ENCODE data around the gene TAF3.

Gene TAF3

GRCh38 chr10:8053446-8054243, 235.3 kb downstream of the TAF3 start:
- H3K4me3 ChIP-seq (ENCODE audit: low read depth, low read length) = peak overlapping the region; percentile 53
- no peaks in the 10 kb centered on the region for H3K9me3 ChIP-seq (ENCODE audit: control insufficient read depth, insufficient read depth, low read length)
- no peaks in the 10 kb centered on the region for H3K36me3 ChIP-seq (ENCODE audit: control insufficient read depth, insufficient read depth, low read length)
- H3K27me3 ChIP-seq (ENCODE audit: control insufficient read depth, insufficient read depth, low read length) = peaks cover 86% of the 10 kb centered on the region
- H3K9ac ChIP-seq (ENCODE audit: low read depth, low read length) = no peak overlapping the region
- peaks cover 2% of the 10 kb centered on the region for H3K4me1 ChIP-seq (ENCODE audit: control insufficient read depth, insufficient read depth, low read length)

GRCh38 chr10:8054244-8054493, 235.9 kb downstream of the TAF3 start:
- no peak overlapping the region for H3K9ac ChIP-seq (ENCODE audit: low read depth, low read length)
- peak overlapping the region; percentile 53 for H3K4me3 ChIP-seq (ENCODE audit: low read depth, low read length)
- peaks cover 86% of the 10 kb centered on the region for H3K27me3 ChIP-seq (ENCODE audit: control insufficient read depth, insufficient read depth, low read length)
- H3K4me1 ChIP-seq (ENCODE audit: control insufficient read depth, insufficient read depth, low read length) = peaks cover 6% of the 10 kb centered on the region
- no peaks in the 10 kb centered on the region for H3K9me3 ChIP-seq (ENCODE audit: control insufficient read depth, insufficient read depth, low read length)
- no peaks in the 10 kb centered on the region for H3K36me3 ChIP-seq (ENCODE audit: control insufficient read depth, insufficient read depth, low read length)

- Histone ChIP-seq H3K9me3 (ENCODE audit: control insufficient read depth, insufficient read depth, low read length) (no peaks in the 10 kb centered on the region), H3K4me1 (ENCODE audit: control insufficient read depth, insufficient read depth, low read length) (peaks cover 12% of the 10 kb centered on the region), H3K9ac (ENCODE audit: low read depth, low read length) (no peak within 1 kb of the TSS), H3K36me3 (ENCODE audit: control insufficient read depth, insufficient read depth, low read length) (no peaks in the 10 kb centered on the region), H3K4me3 (ENCODE audit: low read depth, low read length) (peak within 1 kb of the TSS; percentile 53), H3K27me3 (ENCODE audit: control insufficient read depth, insufficient read depth, low read length) (peaks cover 86% of the 10 kb centered on the region)
Measured at GRCh38 chr10:8054494-8055407, 236.4 kb downstream of the TAF3 start, which contains the start of gene GATA3. Gene GATA3, plus strand, starts transcription at chr10:8054688. Its CDS starts 968 bp downstream, at chr10:8055656.

GRCh38 chr10:8055420-8056349, 237.4 kb downstream of the TAF3 start:
- no peaks in the 10 kb centered on the region for H3K9me3 ChIP-seq (ENCODE audit: control insufficient read depth, insufficient read depth, low read length)
- H3K36me3 ChIP-seq (ENCODE audit: control insufficient read depth, insufficient read depth, low read length) = no peaks in the 10 kb centered on the region
- peak overlapping the region; percentile 49 for H3K4me3 ChIP-seq (ENCODE audit: low read depth, low read length)
- no peak overlapping the region for H3K9ac ChIP-seq (ENCODE audit: low read depth, low read length)
- H3K4me1 ChIP-seq (ENCODE audit: control insufficient read depth, insufficient read depth, low read length) = peaks cover 14% of the 10 kb centered on the region
- H3K27me3 ChIP-seq (ENCODE audit: control insufficient read depth, insufficient read depth, low read length) = peaks cover 89% of the 10 kb centered on the region

GRCh38 chr10:8056378-8056777, 238.1 kb downstream of the TAF3 start:
- H3K27me3 ChIP-seq (ENCODE audit: control insufficient read depth, insufficient read depth, low read length) = peaks cover 92% of the 10 kb centered on the region
- peak overlapping the region; percentile 40 for H3K4me3 ChIP-seq (ENCODE audit: low read depth, low read length)
- H3K4me1 ChIP-seq (ENCODE audit: control insufficient read depth, insufficient read depth, low read length) = peaks cover 20% of the 10 kb centered on the region

GRCh38 chr10:8056871-8057331, 238.6 kb downstream of the TAF3 start:
- no peak overlapping the region for H3K9ac ChIP-seq (ENCODE audit: low read depth, low read length)
- peak overlapping the region; percentile 40 for H3K4me3 ChIP-seq (ENCODE audit: low read depth, low read length)
- H3K9me3 ChIP-seq (ENCODE audit: control insufficient read depth, insufficient read depth, low read length) = no peaks in the 10 kb centered on the region
- peaks cover 94% of the 10 kb centered on the region for H3K27me3 ChIP-seq (ENCODE audit: control insufficient read depth, insufficient read depth, low read length)
- peaks cover 22% of the 10 kb centered on the region for H3K4me1 ChIP-seq (ENCODE audit: control insufficient read depth, insufficient read depth, low read length)
- H3K36me3 ChIP-seq (ENCODE audit: control insufficient read depth, insufficient read depth, low read length) = no peaks in the 10 kb centered on the region

More at GRCh38 chr10:8056378-8056777, 238.1 kb downstream of the TAF3 start:
- H3K36me3 ChIP-seq (ENCODE audit: control insufficient read depth, insufficient read depth, low read length) = no peaks in the 10 kb centered on the region
- no peaks in the 10 kb centered on the region for H3K9me3 ChIP-seq (ENCODE audit: control insufficient read depth, insufficient read depth, low read length)
- no peak overlapping the region for H3K9ac ChIP-seq (ENCODE audit: low read depth, low read length)

GRCh38 chr10:8057636-8058273, 239.4 kb downstream of the TAF3 start:
- Histone ChIP-seq H3K9me3 (ENCODE audit: control insufficient read depth, insufficient read depth, low read length) (no peaks in the 10 kb centered on the region), H3K4me3 (ENCODE audit: low read depth, low read length) (peak overlapping the region; percentile 41), H3K4me1 (ENCODE audit: control insufficient read depth, insufficient read depth, low read length) (peaks cover 22% of the 10 kb centered on the region), H3K27me3 (ENCODE audit: control insufficient read depth, insufficient read depth, low read length) (peaks cover 93% of the 10 kb centered on the region), H3K9ac (ENCODE audit: low read depth, low read length) (no peak overlapping the region), H3K36me3 (ENCODE audit: control insufficient read depth, insufficient read depth, low read length) (no peaks in the 10 kb centered on the region)

- Histone ChIP-seq H3K4me1 (ENCODE audit: control insufficient read depth, insufficient read depth, low read length) (peaks cover 25% of the 10 kb centered on the region), H3K27me3 (ENCODE audit: control insufficient read depth, insufficient read depth, low read length) (peaks cover 91% of the 10 kb centered on the region), H3K36me3 (ENCODE audit: control insufficient read depth, insufficient read depth, low read length) (no peaks in the 10 kb centered on the region), H3K4me3 (ENCODE audit: low read depth, low read length) (peak overlapping the region; percentile 41), H3K9me3 (ENCODE audit: control insufficient read depth, insufficient read depth, low read length) (no peaks in the 10 kb centered on the region), H3K9ac (ENCODE audit: low read depth, low read length) (no peak overlapping the region)
Measured at GRCh38 chr10:8058274-8059111, 240.2 kb downstream of the TAF3 start.

- H3K4me1 ChIP-seq (ENCODE audit: control insufficient read depth, insufficient read depth, low read length) = peaks cover 33% of the 10 kb centered on the region
- H3K27me3 ChIP-seq (ENCODE audit: control insufficient read depth, insufficient read depth, low read length) = peaks cover 93% of the 10 kb centered on the region
- H3K9ac ChIP-seq (ENCODE audit: low read depth, low read length) = no peak overlapping the region
- H3K36me3 ChIP-seq (ENCODE audit: control insufficient read depth, insufficient read depth, low read length) = no peaks in the 10 kb centered on the region
- peak overlapping the region; percentile 35 for H3K4me3 ChIP-seq (ENCODE audit: low read depth, low read length)
- H3K9me3 ChIP-seq (ENCODE audit: control insufficient read depth, insufficient read depth, low read length) = no peaks in the 10 kb centered on the region
Measured at GRCh38 chr10:8059191-8059936, 241.1 kb downstream of the TAF3 start.
